Erythroblast (primary cell): Measurements from ENCODE around the gene TNIK.
"Not testable (repeated sequence)": the region's sequence is repeated elsewhere in the genome, so short reads cannot be mapped to it uniquely, and the experiment has no call there.

Experiments
- DNase-seq, 2 experiments: peaks; one replicate each; lab custom pipeline; 2025; lab: John Stamatoyannopoulos, UW
- GATA1 ChIP-seq: IDR thresholded peaks from 2 replicates; pipeline ENCODE4 v1.6.1; 2011; ENCODE audit warnings: low read depth, mild to moderate bottlenecking, control low read depth, low read length, moderate library complexity
- POLR2A ChIP-seq: IDR thresholded peaks from 2 replicates; pipeline ENCODE4 v1.6.1; 2011; ENCODE audit warnings: mild to moderate bottlenecking, low read length

The TNIK gene

GRCh38 chr3:171321559-171322360, 138.4 kb downstream of the TNIK start:
- DNase-seq = peak in 1 of 2 experiments; percentile 49
- TF ChIP-seq POLR2A (no peak), GATA1 (no peak)

DNA sequence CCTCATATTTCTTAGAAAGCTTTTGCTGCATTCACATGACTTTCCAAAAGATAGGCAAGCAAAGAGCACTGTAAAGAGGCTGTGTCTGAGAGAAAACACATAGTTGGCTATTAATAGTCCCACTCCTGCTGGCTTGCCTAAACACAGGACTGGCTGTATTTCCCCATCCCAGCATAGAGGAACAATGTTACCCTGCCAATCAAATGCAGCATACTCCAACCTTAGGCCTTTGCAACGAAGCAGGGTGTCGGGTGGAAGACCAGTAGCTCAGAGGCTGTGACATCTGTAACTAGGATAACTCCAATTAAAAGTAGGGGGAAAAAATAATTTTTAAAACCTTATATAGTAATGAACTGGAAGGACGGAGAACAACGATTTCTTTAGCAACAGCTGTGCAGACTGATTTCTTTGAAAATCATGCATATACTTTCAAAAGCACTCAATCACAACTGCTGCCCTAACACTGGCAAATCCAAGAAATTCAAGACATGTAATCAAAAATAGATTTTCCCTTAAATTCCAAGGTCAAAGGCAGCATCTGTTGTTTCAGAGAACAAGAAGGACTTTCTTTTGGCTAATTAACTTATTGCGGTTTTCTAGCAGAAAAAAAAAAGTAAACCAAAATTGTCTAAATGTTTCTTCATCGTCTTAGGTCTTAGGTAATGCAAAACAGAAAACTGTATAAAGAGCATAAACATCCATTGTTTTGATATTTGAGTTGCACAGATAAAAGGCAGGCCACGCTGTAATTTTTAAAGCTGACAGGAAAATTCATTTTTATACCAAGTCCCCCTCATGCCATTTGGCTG, 139.3 kb downstream of the TNIK start:
- no peak for DNase-seq
- no peak for TF ChIP-seq GATA1
- TF ChIP-seq POLR2A = no peak

- peak in 1 of 2 experiments; percentile 9 for DNase-seq
Measured at GRCh38 chr3:171317171-171317570, 143.0 kb downstream of the TNIK start.

GRCh38 chr3:171315919-171316318, 144.3 kb downstream of the TNIK start:
- no peak for DNase-seq
- no peak for TF ChIP-seq GATA1

More at GRCh38 chr3:171317171-171317570, 143.0 kb downstream of the TNIK start:
- TF ChIP-seq POLR2A (no peak), GATA1 (no peak)

- no peak for DNase-seq
- TF ChIP-seq GATA1 = no peak
Measured at GRCh38 chr3:171315101-171315500, 145.1 kb downstream of the TNIK start.

- DNase-seq = no peak
- TF ChIP-seq GATA1 = no peak
- no peak for TF ChIP-seq POLR2A
Measured at GRCh38 chr3:171314341-171314740, 145.9 kb downstream of the TNIK start.

- no peak for TF ChIP-seq POLR2A
- TF ChIP-seq GATA1 = no peak
Measured at GRCh38 chr3:171313702-171314101, 146.5 kb downstream of the TNIK start.

GRCh38 chr3:171312741-171313140, 147.5 kb downstream of the TNIK start:
- no peak for DNase-seq
- no peak for TF ChIP-seq GATA1
- TF ChIP-seq POLR2A = no peak

More at GRCh38 chr3:171313702-171314101, 146.5 kb downstream of the TNIK start:
- DNase-seq = no peak

GRCh38 chr3:171311784-171312183, 148.4 kb downstream of the TNIK start:
- TF ChIP-seq GATA1 = no peak
- TF ChIP-seq POLR2A = no peak
- DNase-seq = no peak

DNA sequence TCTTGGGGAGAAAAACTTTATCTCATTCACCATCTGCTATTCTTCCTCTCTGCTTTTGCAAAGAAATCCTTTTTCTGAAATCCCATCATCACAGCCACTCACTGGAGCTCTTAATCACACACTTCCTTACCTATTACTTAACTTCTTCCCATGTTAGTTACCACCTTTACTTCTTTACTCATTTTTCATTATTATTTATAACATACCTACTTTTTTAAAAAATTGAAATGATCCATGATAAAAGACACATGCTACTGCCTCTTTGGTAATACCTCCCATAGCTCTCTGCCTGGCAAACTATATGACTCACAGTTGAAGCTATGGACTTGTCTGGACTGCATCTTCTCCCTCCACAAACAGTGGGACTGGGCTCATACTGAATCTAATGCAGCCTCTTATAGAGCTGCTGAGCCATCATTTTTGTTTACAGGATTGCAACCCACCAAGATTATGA, 150.3 kb downstream of the TNIK start:
- TF ChIP-seq GATA1 (no peak), POLR2A (no peak)
- no peak for DNase-seq

GRCh38 chr3:171307988-171308387, 152.2 kb downstream of the TNIK start:
- TF ChIP-seq GATA1 (no peak), POLR2A (no peak)
- DNase-seq = no peak

DNA sequence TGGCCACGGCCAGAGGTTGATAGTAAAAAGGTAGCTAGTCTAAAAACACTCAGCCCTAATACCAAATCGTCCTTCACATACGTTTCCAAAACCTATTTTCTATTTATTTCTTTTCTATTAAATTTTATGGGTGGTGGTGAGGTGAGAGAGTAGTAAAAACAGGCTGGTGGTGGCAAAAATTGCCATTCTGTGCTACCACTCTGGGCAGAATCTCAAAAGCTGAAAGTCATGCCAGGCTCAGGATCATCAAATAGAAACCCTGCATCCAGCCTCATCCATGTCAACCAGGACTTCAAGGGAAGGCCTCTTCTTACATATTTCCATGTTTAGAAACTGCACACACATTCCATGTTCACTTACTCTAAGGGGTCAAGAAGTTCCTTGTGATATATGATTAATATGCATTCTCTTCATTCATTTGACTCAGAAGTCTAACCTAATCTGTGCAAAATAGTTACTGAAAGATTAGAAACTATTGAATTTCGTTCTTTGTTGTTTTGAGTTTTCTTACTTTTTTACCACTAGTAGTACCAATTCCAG, 153.1 kb downstream of the TNIK start:
- TF ChIP-seq GATA1 (no peak), POLR2A (no peak)
- no peak for DNase-seq

- TF ChIP-seq POLR2A (no peak), GATA1 (no peak)
- no peak for DNase-seq
Measured at GRCh38 chr3:171306631-171307030, 153.6 kb downstream of the TNIK start.

- not testable (repeated sequence) for DNase-seq
Measured at GRCh38 chr3:171305823-171306222, 154.4 kb downstream of the TNIK start.

DNA sequence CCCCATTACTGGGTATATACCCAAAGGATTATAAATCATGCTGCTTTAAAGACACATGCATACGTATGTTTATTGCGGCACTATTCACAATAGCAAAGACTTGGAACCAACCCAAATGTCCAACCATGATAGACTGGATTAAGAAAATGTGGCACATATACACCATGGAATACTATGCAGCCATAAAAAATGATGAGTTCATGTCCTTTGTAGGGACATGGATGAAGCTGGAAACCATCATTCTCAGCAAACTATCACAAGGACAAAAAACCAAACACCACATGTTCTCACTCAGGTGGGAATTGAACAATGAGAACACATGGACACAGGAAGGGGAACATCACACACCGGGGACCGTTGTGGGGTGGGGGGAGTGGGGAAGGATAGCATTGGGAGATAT, 155.7 kb downstream of the TNIK start:
- DNase-seq = not testable (repeated sequence)

GRCh38 chr3:171304017-171304416, 156.2 kb downstream of the TNIK start:
- not testable (repeated sequence) for DNase-seq
